H7 (cell line): Measurements from ENCODE around the gene IBA57. TPM values are rescaled to one million over a fixed set of nuclear protein-coding genes. Genes with fewer than 3 reads are reported as not detected.

Experiments
- DNase-seq: peaks from one replicate; pipeline ENCODE4 v3.0.0; 2012
- H3K27me3 ChIP-seq: 2 replicates; pipeline ENCODE4 v1.6.0; 2011; ENCODE audit warnings: mild to moderate bottlenecking, low read length; ENCODE audit not compliant: control insufficient read depth, insufficient read depth
- H3K36me3 ChIP-seq: replicated peaks from 2 replicates; pipeline ENCODE4 v1.5.1; 2011; ENCODE audit warnings: low read length; ENCODE audit not compliant: control insufficient read depth, insufficient read depth
- H3K4me3 ChIP-seq: 2 replicates; pipeline ENCODE4 v1.5.1; 2011; ENCODE audit warnings: low read depth, mild to moderate bottlenecking, control low read depth, low read length, moderate library complexity; ENCODE audit not compliant: insufficient read depth
- total RNA-seq: library from RNA; depleted of rRNA; stranded (reverse); fragments of >200 nt; shearing (Covaris generic); gene quantifications from 2 replicates; pipeline ENCODE4 v1.2.3, GENCODE V29; 2014; rRNA removed

IBA57 gene
- total RNA-seq, result 21.2 and 23.3 TPM in 2 replicates

- DNase-seq, result peak; percentile 100
- H3K27me3 ChIP-seq, result no peaks in the 10 kb centered on the region
- no peaks in the 10 kb centered on the region for H3K36me3 ChIP-seq
- H3K4me3 ChIP-seq, result peak within 1 kb of the TSS; percentile 75
Measured at GRCh38 chr1:228165372-228166169, at the start of gene IBA57. Gene IBA57, plus strand, starts transcription at chr1:228165804. Its CDS starts 13 bp downstream, at chr1:228165817.

GRCh38 chr1:228117335-228117734 lies 48.3 kb upstream of the IBA57 start:
- Histone ChIP-seq H3K36me3 (no peaks in the 10 kb centered on the region), H3K27me3 (no peaks in the 10 kb centered on the region), H3K4me3 (no peak overlapping the region)
- no peak for DNase-seq

GRCh38 chr1:228118040-228118439 lies 47.6 kb upstream of the IBA57 start:
- Histone ChIP-seq H3K4me3 (no peak overlapping the region), H3K27me3 (no peaks in the 10 kb centered on the region; the same call in 1 of the 2 replicates), H3K36me3 (no peaks in the 10 kb centered on the region)
- DNase-seq, result no peak

- DNase-seq, result no peak
- Histone ChIP-seq H3K4me3 (no peak overlapping the region), H3K36me3 (no peaks in the 10 kb centered on the region), H3K27me3 (no peaks in the 10 kb centered on the region; the same call in 1 of the 2 replicates)
Measured at GRCh38 chr1:228120351-228120750, 45.3 kb upstream of the IBA57 start.

GRCh38 chr1:228120857-228121489 lies 44.6 kb upstream of the IBA57 start:
- no peak for DNase-seq
- Histone ChIP-seq H3K36me3 (no peaks in the 10 kb centered on the region), H3K4me3 (no peak overlapping the region), H3K27me3 (no peaks in the 10 kb centered on the region; the same call in 1 of the 2 replicates)

- Histone ChIP-seq H3K4me3 (no peak overlapping the region), H3K36me3 (no peaks in the 10 kb centered on the region), H3K27me3 (no peaks in the 10 kb centered on the region; the same call in 1 of the 2 replicates)
- no peak for DNase-seq
Measured at GRCh38 chr1:228122921-228123441, 42.6 kb upstream of the IBA57 start.

GRCh38 chr1:228123505-228123904 lies 42.1 kb upstream of the IBA57 start:
- no peak overlapping the region for H3K4me3 ChIP-seq
- no peak for DNase-seq
- no peaks in the 10 kb centered on the region; the same call in 1 of the 2 replicates for H3K27me3 ChIP-seq
- H3K36me3 ChIP-seq, result no peaks in the 10 kb centered on the region

- H3K36me3 ChIP-seq, result no peaks in the 10 kb centered on the region
- H3K27me3 ChIP-seq, result no peaks in the 10 kb centered on the region; the same call in 1 of the 2 replicates
- DNase-seq, result no peak
- no peak overlapping the region for H3K4me3 ChIP-seq
Measured at GRCh38 chr1:228125185-228125584, 40.4 kb upstream of the IBA57 start.

- Histone ChIP-seq H3K27me3 (peaks cover 13% of the 10 kb centered on the region; the same call in 1 of the 2 replicates), H3K4me3 (no peak overlapping the region), H3K36me3 (no peaks in the 10 kb centered on the region)
- no peak for DNase-seq
Measured at GRCh38 chr1:228131766-228132165, 33.8 kb upstream of the IBA57 start.

- no peaks in the 10 kb centered on the region for H3K36me3 ChIP-seq
- H3K27me3 ChIP-seq, result peaks cover 15% of the 10 kb centered on the region; the same call in 1 of the 2 replicates
- H3K4me3 ChIP-seq, result no peak overlapping the region
- no peak for DNase-seq
Measured at GRCh38 chr1:228134591-228134990, 31.0 kb upstream of the IBA57 start.

- Histone ChIP-seq H3K4me3 (no peak overlapping the region), H3K27me3 (peaks cover 13% of the 10 kb centered on the region; the same call in 1 of the 2 replicates), H3K36me3 (no peaks in the 10 kb centered on the region)
- DNase-seq, result no peak
Measured at GRCh38 chr1:228136901-228137300, 28.7 kb upstream of the IBA57 start.

- no peak for DNase-seq
- peak overlapping the region; percentile 99 for H3K4me3 ChIP-seq
- no peaks in the 10 kb centered on the region for H3K36me3 ChIP-seq
- H3K27me3 ChIP-seq, result peaks cover 13% of the 10 kb centered on the region; the same call in 1 of the 2 replicates
Measured at GRCh38 chr1:228139406-228139930, 26.1 kb upstream of the IBA57 start.

GRCh38 chr1:228139931-228140723 lies 25.5 kb upstream of the IBA57 start, which contains the start of gene GUK1:
Gene GUK1, plus strand, starts transcription at chr1:228140279. Its CDS starts 24 bp downstream, at chr1:228140303.
- Histone ChIP-seq H3K4me3 (peak within 1 kb of the TSS; percentile 99), H3K27me3 (peaks cover 10% of the 10 kb centered on the region; the same call in 1 of the 2 replicates), H3K36me3 (no peaks in the 10 kb centered on the region)
- DNase-seq, result peak; percentile 99

GRCh38 chr1:228140724-228141225 lies 24.8 kb upstream of the IBA57 start:
- peak; percentile 61 for DNase-seq
- Histone ChIP-seq H3K27me3 (peaks cover 7% of the 10 kb centered on the region; the same call in 1 of the 2 replicates), H3K4me3 (peak overlapping the region; percentile 99), H3K36me3 (no peaks in the 10 kb centered on the region)
